NCI-H2227 (cell line): Measurements from ENCODE around the gene NPFFR1.
A peak's percentile ranks its signal among the peaks of the same experiment; 100 is the strongest.
"Not testable (repeated sequence)": the region's sequence is repeated elsewhere in the genome, so short reads cannot be mapped to it uniquely, and the experiment has no call there.

ENCODE experiments used
- DNase-seq: peaks from one replicate; lab custom pipeline; 2025; ENCODE audit not compliant: unreplicated experiment; lab: John Stamatoyannopoulos, UW

The NPFFR1 gene

DNA sequence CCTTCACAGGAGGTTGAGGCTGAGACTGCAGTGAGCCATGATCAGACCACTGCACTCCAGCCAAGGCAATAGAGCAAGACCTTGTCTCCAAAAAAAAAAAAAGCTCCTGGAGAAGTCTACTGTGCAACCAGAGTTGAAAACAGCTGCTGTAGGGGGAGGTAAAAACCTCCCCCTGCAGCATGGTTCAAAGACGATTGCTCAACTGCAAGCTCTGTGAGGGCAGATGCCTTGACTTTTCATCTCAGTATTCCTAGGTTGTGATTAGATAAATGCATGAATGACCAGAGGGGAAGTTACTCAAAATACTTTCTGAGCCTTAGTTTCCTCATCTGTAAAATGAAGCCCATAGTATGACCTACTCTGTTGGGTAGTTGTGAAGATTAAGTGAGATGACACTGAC lies 25.6 kb downstream of the NPFFR1 start:
- no peak for DNase-seq

GRCh38 chr10:70257816-70258215 lies 26.0 kb downstream of the NPFFR1 start:
- DNase-seq = not testable (repeated sequence)

GRCh38 chr10:70256463-70256862 lies 27.3 kb downstream of the NPFFR1 start:
- no peak for DNase-seq

DNA sequence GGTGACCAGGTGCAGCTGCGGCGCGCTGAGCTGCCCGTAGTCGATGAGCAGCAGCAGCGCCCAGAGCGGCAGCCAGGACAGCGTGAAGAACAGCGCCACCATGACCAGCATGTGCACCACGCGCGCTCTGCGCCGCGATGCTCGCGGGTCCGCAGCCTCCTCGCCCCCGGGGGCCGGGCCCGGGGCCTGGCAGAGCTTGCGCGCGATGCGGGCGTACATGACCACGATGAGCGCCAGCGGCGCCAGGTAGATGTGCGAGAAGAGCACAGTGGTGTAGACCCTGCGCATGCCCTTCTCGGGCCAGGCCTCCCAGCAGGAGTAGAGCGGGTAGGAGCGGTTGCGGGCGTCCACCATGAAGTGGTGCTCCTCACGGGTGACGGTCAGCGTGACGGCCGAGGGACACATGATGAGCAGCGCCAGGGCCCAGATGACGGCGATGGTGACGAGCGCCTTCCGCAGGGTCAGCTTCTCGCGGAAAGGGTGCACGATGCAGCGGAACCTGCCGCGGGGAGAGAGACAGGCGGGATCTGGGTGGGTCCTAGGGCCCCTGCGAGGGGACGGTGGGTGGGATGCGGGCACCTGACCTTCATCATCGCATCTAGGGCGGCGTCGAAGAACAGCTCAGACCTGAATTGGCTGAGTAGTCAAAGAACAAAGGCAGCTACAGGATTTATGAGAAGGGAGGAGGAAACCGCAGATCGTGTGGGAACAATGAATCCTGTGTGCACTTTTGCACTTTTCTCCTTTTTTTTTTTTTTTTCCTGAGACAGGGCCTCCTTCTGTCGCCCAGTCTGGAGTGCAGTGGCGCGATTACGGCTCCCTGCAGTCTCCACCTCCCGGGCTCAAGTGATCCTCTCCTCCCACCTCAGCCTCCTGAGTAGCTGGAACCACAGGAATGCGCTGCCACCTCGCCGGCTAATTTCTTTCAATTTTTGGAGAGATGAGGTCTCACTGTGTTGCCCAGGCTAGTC lies 28.2 kb downstream of the NPFFR1 start:
- DNase-seq = no peak

DNA sequence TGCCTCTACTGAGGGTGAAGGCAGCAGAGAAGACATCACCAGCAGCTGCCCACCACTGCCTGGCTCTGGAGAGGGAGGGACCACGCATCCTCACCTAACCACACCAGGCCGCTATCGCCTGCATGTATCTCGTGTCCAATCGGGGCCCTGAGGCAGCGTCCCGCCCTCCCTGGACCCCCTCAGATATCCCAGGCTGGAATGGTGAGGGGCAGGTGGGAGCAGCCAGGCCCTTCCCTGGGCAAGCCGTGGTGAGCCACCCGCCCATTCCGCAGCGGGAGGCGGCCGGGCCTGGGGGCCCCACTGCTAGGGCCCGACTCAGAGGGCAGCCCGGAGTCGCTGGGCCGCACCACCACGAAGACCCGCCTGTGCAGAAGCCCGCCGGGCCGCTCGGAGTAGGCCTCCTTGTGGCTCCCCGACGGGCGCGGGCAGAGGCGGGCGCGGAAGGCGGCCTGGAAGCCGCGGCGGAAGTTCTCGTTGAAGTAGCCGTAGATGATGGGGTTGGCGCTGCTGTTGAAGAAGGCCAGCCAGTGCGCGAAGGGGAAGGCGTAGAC lies 29.0 kb downstream of the NPFFR1 start:
- DNase-seq = no peak

DNA sequence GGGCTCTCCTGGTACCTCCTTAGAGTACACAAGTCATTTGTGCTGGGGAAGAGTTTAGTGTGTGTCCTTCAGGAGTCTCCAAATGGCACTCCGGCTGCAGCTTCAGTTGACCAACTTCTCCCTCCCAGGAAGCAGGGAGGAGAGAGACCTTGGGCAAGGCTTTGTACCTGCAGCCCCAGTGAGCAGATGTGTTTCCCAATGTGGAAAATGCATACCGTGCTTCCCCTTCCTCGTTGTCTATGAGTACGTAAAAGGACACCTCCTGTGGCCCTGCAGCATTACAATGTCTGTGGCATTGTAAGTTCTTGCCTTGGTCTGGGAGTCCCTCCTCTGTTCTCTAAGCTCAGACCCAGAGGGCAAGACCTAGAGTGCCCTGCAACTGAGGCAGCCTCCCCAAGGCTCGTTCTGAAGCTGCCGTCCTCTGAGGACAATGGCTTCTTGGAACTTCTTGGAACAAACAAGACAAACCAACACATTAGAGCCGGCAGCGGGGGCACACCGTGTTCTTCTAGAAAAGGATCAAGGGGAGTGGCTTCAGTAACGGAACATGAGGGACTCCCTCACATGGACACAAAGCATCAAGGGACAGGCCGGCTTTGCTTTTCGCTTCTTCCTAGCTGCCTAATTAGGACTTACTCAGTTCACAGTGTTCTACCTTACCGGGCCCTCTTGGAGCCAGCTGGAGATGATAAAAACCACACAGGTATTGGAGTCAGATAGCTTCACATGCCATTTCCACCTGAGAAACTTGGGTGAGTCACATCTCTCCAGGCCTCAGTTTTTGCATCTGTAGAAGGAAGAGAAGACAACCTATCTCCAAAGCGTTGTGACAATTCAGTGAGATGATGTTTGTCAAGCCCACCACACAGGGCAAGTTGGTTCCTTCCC lies 29.7 kb downstream of the NPFFR1 start:
- DNase-seq = no peak

DNA sequence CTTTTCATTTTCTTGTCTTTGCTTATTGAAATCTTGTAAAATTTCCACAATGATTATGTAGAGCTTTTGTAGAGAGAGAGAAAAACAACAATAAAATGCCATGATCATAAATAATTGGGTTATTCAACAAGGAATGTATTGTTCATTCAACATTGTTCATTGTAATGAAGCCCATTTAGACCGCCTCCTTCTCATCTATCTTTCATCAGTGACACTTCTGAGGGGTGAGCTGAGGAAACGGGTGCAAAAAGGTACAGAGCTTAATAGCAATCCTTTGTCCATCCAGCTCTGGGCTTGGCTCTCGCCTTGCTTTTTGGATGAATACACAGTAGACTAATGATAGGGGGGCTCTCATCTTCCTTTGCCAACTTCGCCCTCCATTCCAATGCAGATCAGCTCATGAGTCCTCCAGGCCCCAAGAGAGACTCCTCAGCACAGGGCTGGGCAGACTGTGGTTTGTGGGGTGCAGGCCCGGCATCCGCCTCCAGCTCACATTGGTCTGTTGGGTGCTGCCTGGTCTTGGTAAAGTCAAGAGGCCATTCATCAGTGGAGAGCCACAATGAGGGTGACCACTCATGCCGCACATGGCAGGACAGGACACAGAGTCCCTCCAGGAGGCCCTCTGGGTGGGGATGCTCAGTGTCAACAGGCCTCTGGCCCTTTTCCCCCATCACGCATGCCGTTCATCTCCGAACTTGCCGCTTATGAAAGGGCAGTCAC lies 32.7 kb downstream of the NPFFR1 start:
- DNase-seq = no peak

GRCh38 chr10:70247360-70247759 lies 36.4 kb downstream of the NPFFR1 start:
- no peak for DNase-seq

DNA sequence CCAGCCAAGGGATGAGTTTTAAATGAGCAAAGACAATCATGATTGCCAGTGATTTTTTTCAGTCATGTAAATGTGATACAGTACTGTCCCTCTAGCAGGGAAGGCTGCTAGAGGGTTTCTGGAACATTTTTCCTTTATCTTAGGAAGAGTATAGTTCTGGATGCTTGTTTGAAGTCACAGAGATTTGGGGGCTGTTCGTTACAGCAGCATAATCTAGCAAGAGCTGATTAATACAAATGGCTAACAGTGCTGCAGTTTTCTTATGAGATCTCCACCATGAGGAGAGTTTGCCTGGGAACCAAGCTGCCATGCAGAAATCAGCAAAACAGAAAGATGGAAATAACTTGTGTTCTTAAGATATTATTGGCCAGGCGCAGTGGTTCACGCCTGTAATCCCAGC lies 42.7 kb downstream of the NPFFR1 start:
- DNase-seq = no peak

DNA sequence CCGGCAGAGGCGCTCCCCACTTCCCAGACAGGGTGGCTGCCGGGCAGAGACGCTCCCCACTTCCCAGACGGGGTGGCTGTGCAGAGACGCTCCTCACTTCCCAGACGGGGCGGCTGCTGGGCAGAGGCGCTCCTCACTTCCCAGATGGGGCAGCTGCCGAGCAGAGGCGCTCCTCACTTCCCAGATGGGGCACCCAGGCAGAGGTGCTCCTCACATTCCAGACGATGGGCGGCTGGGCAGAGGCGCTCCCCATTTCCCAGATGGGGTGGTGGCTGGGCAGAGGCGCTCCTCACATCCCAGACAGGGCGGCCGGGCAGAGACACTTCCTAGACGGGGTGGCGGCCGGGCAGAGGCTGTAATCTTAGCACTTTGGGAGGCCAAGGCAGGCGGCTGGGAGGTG lies 43.8 kb downstream of the NPFFR1 start:
- not testable (repeated sequence) for DNase-seq

- not testable (repeated sequence) for DNase-seq
Measured at GRCh38 chr10:70239077-70239976, 44.5 kb downstream of the NPFFR1 start.

- DNase-seq = not testable (repeated sequence)
Measured at GRCh38 chr10:70237958-70238536, 45.8 kb downstream of the NPFFR1 start.

- no peak for DNase-seq
Measured at GRCh38 chr10:70234668-70235447, 48.9 kb downstream of the NPFFR1 start.

- no peak for DNase-seq
Measured at GRCh38 chr10:70233939-70234300, 49.9 kb downstream of the NPFFR1 start.

DNA sequence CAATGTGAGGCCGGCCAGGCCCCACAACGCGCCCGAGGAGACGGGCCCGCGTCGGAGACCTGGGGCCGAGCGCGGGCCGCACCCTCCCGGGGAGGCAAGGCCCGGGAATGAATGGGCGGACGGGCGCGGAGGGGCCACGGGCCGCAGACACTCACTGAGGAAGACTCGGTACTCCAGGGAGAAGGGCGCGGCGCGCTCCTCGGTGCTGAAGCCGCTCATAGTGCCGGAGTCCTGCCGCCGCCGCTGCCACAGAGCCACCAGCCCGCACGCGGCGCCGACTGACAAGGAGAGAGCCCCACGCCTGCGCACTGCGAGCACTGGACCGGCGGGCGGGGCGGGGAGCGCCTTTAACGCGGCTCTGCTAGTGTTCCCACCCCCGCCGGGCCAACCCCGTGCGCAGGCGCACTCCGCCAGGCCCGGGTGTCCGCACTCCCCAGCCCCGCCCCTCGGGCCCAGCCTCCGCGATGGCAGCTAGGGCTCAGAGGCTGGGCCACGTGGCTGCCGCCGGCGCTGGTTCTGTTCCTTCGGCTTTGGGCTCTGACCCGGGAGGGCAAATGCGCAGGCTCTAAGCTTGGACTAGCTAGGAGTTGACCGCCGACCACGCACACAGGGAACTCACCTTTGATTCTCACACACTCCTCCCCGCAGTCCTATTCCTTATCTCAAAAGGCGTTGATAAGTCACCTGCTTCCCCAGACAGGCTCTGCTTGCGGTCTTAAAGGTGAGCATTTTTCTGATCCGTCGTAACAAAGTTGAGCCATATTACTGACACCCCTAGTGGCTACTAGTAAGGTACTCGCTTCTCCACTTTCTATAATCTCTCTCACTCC lies 50.5 kb downstream of the NPFFR1 start, which contains the start of gene PPA1:
TSS of gene PPA1 (minus strand) at position 321 of the 830 bp plus-strand sequence. CDS start at position 219, 102 bp downstream.
- peak; percentile 96 for DNase-seq

DNA sequence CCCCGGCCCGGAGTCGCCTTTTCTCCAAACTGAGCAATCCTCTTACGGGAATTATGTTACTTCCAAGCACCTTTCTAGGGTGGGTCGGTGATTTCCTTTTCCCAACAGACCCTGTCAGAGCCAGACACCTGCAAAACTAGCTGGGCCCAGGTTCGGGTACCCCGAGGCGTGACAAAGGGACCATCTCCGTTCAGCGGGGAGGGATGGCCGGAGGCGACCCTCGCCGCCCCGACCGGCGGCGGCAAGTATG lies 51.0 kb downstream of the NPFFR1 start:
- no peak for DNase-seq

- peak; percentile 15 for DNase-seq
Measured at GRCh38 chr10:70232155-70232858, 51.5 kb downstream of the NPFFR1 start.
